K562 (cell line): ENCODE results near the gene SON. TPM values are rescaled to one million over a fixed set of nuclear protein-coding genes. Genes with fewer than 3 reads are reported as not detected.

ENCODE experiments used
- ADNP ChIP-seq: fragments of 200-800 bp; sonication (Bioruptor generic); IDR thresholded peaks from 2 replicates; pipeline ENCODE4 v1.6.1; 2016; ENCODE audit warnings: missing genetic modification characterization, missing compliant biosample characterization
- CBX3 ChIP-seq, 2 experiments: IDR thresholded peaks; 1 replicate in 1 of 2; 2 replicates in 1 of 2; pipeline ENCODE4 v1.6.1; 2012; ENCODE audit warnings: inconsistent platforms in 2 of 2, low read length in 2 of 2, borderline replicate concordance in 1 of 2, control low read depth in 1 of 2
- HLTF ChIP-seq: fragments of 450-650 bp; IDR thresholded peaks from 2 replicates; pipeline ENCODE4 v1.6.1; 2016
- LARP7 ChIP-seq: fragments of 450-650 bp; IDR thresholded peaks from 2 replicates; pipeline ENCODE4 v1.6.1; 2016
- NR2F6 ChIP-seq: fragments of 450-650 bp; formaldehyde crosslinking; IDR thresholded peaks from 2 replicates; pipeline ENCODE4 v1.4.0; 2020; ENCODE audit warnings: mild to moderate bottlenecking
- PML ChIP-seq: IDR thresholded peaks from 2 replicates; pipeline ENCODE4 v1.6.1; 2012; ENCODE audit warnings: low read length, inconsistent platforms
- PPARD ChIP-seq: fragments of 250-450 bp; sonication (Bioruptor Pico); IDR thresholded peaks from 2 replicates; pipeline ENCODE4 v1.8.0; 2022; ENCODE audit warnings: inconsistent platforms, mild to moderate bottlenecking, moderate library complexity
- RBM39 ChIP-seq: fragments of 200-400 bp; formaldehyde crosslinking; optimal IDR thresholded peaks from 2 replicates; pipeline ENCODE3; 2018; ENCODE audit warnings: low read depth, low read length
- SMC3 ChIP-seq: conservative IDR thresholded peaks from 2 replicates; pipeline ENCODE4 v1.6.1; 2011; ENCODE audit warnings: low read depth, low read length, improper control_type of control experiment; ENCODE audit not compliant: insufficient read depth
- SOX6 ChIP-seq: fragments of 450-650 bp; IDR thresholded peaks from 2 replicates; pipeline ENCODE4 v1.6.1; 2014; ENCODE audit warnings: mild to moderate bottlenecking
- XRCC4 ChIP-seq: IDR thresholded peaks from one replicate; pipeline ENCODE4 v1.6.1; 2011; ENCODE audit not compliant: insufficient read depth, insufficient read length; ENCODE audit errors: extremely low read depth
- ZNF511 ChIP-seq: sonication (generic); formaldehyde crosslinking; IDR thresholded peaks from 2 replicates; pipeline ENCODE4 v1.8.0; 2022; ENCODE audit warnings: mild to moderate bottlenecking, missing genetic modification reagents
- ZNF77 ChIP-seq: fragments of 250-450 bp; sonication (Bioruptor Pico); IDR thresholded peaks from 2 replicates; pipeline ENCODE4 v1.5.0; 2020
- polyA plus RNA-seq, 8 experiments: library from polyadenylated mRNA; depleted of rRNA in 4 of 8; stranded (reverse) in 5 of 8; unstranded in 3 of 8; fragments of >200 nt; fragmentation: Nextera tagmentation in 2 of 8; fragmentation: Illumina TruSeq in 1 of 8; extraction: Ambion mirVana in 2 of 8; extraction: Trizol in 1 of 8; gene quantifications; 2 replicates each; pipeline versions ENCODE4 v1.2.1 to v1.2.3, GENCODE V29; 2011 to 2014; ENCODE audit warnings: inconsistent platforms in 1 of 8, missing spikeins in 1 of 8
- total RNA-seq, 7 experiments: library from RNA; depleted of rRNA in 6 of 7; stranded (reverse); fragments of >200 nt in 6 of 7; fragmentation: Illumina TruSeq in 2 of 7; extraction: Trizol in 2 of 7; gene quantifications; 2 replicates each; pipeline versions ENCODE4 v1.2.1 to v1.2.3, GENCODE V29; 2011 to 2021; ENCODE audit warnings: low replicate concordance in 1 of 7
- TF ChIP-seq, protein P1 (sequence below), 2 experiments: fragments of 450-650 bp; formaldehyde crosslinking in 1 of 2; IDR thresholded peaks; 2 replicates each; pipeline versions ENCODE4 v1.4.0 to v1.6.1; 2014 to 2020; ENCODE audit warnings: mild to moderate bottlenecking in 2 of 2, borderline replicate concordance in 1 of 2, low read depth in 1 of 2
- TF ChIP-seq, protein P2 (sequence below): fragments of 450-650 bp; IDR thresholded peaks from 2 replicates; pipeline ENCODE4 v1.6.1; 2017; ENCODE audit warnings: antibody characterized with exemption, mild to moderate bottlenecking

The SON gene
- total and polyA plus RNA-seq, 9 of the 15 experiments (the other 6 are each of a cell fraction or from before 2014, with no cell fraction given), result 105 to 742 (median 187) TPM

DNA sequence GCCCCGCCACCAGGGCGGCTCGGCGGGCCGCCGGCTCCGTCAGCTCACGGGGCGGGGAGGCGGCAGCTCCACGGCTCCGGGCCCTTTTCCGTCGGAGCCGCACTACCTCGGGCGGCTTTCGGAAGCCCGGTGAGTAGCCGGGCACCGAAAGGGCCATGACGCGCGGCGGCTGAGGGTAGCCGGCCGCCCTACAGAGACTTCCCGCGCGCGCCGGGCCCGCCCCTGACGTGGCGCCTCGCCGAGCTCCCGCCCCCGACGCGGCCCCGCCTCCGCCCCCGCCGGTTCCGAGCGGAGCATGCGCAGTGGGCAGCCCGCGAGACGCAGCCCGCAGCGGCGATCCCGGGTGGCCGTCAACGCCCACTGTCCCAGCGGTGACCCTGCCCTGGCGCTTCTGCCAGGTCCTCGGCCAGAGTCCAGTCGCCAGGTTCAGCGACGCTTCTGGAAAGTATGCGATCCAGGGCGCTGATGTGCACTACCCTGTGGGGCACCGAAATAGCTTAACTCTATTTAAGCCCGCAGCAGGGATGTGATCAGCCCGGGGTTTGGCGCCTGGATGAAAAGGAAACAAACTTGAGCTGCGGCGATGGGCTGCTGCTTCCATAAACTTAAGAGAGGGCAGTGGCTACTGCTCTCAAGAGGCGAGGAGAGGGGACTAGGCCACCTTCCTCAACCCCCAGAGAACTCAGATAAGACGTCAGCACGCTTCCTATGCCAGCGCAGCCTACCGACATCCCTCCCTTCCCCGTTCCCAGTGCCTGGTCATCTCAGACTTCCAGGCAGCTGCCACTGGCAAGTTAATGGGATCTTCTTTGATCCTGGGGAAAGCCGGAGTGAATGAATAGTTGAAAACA is 45.9 kb downstream of the SON start, which contains the start of gene DONSON (continued):
- TF ChIP-seq, protein P1, sequence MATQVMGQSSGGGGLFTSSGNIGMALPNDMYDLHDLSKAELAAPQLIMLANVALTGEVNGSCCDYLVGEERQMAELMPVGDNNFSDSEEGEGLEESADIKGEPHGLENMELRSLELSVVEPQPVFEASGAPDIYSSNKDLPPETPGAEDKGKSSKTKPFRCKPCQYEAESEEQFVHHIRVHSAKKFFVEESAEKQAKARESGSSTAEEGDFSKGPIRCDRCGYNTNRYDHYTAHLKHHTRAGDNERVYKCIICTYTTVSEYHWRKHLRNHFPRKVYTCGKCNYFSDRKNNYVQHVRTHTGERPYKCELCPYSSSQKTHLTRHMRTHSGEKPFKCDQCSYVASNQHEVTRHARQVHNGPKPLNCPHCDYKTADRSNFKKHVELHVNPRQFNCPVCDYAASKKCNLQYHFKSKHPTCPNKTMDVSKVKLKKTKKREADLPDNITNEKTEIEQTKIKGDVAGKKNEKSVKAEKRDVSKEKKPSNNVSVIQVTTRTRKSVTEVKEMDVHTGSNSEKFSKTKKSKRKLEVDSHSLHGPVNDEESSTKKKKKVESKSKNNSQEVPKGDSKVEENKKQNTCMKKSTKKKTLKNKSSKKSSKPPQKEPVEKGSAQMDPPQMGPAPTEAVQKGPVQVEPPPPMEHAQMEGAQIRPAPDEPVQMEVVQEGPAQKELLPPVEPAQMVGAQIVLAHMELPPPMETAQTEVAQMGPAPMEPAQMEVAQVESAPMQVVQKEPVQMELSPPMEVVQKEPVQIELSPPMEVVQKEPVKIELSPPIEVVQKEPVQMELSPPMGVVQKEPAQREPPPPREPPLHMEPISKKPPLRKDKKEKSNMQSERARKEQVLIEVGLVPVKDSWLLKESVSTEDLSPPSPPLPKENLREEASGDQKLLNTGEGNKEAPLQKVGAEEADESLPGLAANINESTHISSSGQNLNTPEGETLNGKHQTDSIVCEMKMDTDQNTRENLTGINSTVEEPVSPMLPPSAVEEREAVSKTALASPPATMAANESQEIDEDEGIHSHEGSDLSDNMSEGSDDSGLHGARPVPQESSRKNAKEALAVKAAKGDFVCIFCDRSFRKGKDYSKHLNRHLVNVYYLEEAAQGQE (IDR thresholded peaks at IDR 0.05; ENCODE audit: borderline replicate concordance), result no peak
- TF ChIP-seq, protein P1 (CRISPR knock-in tag; IDR thresholded peaks at IDR 0.05; ENCODE audit: low read depth), result no peak
- TF ChIP-seq XRCC4 (no peak), SMC3 (no peak), LARP7 (no peak), NR2F6 (CRISPR knock-in tag) (no peak), PPARD (CRISPR knock-in tag) (no peak), CBX3 (IDR thresholded peaks at IDR 0.05; ENCODE audit: borderline replicate concordance in 1 of 2, low read length in 2 of 2) (peak in 1 of 2 experiments; percentile 29; a peak in 1 of 3 replicates), SOX6 (0 out of 2 replicates have a peak, but pooled peaks have one; percentile 14), PML (peak; percentile 68), ZNF511 (CRISPR knock-in tag) (no peak), RBM39 (peak; percentile 70), HLTF (no peak), ZNF77 (no peak), ADNP (no peak)
- TF ChIP-seq, protein P2, sequence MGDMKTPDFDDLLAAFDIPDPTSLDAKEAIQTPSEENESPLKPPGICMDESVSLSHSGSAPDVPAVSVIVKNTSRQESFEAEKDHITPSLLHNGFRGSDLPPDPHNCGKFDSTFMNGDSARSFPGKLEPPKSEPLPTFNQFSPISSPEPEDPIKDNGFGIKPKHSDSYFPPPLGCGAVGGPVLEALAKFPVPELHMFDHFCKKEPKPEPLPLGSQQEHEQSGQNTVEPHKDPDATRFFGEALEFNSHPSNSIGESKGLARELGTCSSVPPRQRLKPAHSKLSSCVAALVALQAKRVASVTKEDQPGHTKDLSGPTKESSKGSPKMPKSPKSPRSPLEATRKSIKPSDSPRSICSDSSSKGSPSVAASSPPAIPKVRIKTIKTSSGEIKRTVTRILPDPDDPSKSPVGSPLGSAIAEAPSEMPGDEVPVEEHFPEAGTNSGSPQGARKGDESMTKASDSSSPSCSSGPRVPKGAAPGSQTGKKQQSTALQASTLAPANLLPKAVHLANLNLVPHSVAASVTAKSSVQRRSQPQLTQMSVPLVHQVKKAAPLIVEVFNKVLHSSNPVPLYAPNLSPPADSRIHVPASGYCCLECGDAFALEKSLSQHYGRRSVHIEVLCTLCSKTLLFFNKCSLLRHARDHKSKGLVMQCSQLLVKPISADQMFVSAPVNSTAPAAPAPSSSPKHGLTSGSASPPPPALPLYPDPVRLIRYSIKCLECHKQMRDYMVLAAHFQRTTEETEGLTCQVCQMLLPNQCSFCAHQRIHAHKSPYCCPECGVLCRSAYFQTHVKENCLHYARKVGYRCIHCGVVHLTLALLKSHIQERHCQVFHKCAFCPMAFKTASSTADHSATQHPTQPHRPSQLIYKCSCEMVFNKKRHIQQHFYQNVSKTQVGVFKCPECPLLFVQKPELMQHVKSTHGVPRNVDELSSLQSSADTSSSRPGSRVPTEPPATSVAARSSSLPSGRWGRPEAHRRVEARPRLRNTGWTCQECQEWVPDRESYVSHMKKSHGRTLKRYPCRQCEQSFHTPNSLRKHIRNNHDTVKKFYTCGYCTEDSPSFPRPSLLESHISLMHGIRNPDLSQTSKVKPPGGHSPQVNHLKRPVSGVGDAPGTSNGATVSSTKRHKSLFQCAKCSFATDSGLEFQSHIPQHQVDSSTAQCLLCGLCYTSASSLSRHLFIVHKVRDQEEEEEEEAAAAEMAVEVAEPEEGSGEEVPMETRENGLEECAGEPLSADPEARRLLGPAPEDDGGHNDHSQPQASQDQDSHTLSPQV, result no peak; the same call in none of the 2 replicates
